HEK293 (cell line): ENCODE results near the gene RBBP8.

Experiments used
- CTCF ChIA-PET: fragments of 350-600 bp; formaldehyde crosslinking; extraction: SDS; loops from one replicate; lab custom pipeline; 2021; ENCODE audit warnings: antibody characterized with exemption; lab: Yijun Ruan, JAX
- POLR2A ChIA-PET: fragments of 300-600 bp; formaldehyde crosslinking; extraction: SDS; loops from one replicate; lab custom pipeline; 2020; ENCODE audit warnings: antibody characterized with exemption, inconsistent platforms; lab: Yijun Ruan, JAX
- H3K27ac ChIP-seq: fragments of 200-500 bp; sonication (Bioruptor generic); 2 replicates; pipeline ENCODE4 v1.5.1; 2014; ENCODE audit warnings: low read depth, low read length, control low read depth, inconsistent platforms; ENCODE audit errors: extremely low read depth
- H3K36me3 ChIP-seq, 2 experiments: fragments of 200-500 bp in 1 of 2; sonication (Bioruptor generic) in 1 of 2; 1 replicate in 1 of 2; 2 replicates in 1 of 2; pipeline ENCODE4 v1.5.1; 2014 to 2017; ENCODE audit warnings: inconsistent platforms in 2 of 2, low read length in 2 of 2; ENCODE audit not compliant: control insufficient read depth in 2 of 2, insufficient read depth in 1 of 2
- H3K4me1 ChIP-seq: fragments of 200-500 bp; sonication (Bioruptor generic); 2 replicates; pipeline ENCODE4 v1.5.1; 2014; ENCODE audit warnings: mild to moderate bottlenecking, low read length, inconsistent platforms; ENCODE audit not compliant: control insufficient read depth, insufficient read depth
- H3K4me3 ChIP-seq: 2 replicates; pipeline ENCODE4 v1.5.1; 2011; ENCODE audit warnings: low read depth, mild to moderate bottlenecking, control low read depth, low read length, moderate library complexity
- H3K9me3 ChIP-seq: fragments of 200-500 bp; sonication (Bioruptor generic); 2 replicates; pipeline ENCODE4 v1.5.1; 2014; ENCODE audit warnings: low read depth, low read length, inconsistent platforms; ENCODE audit not compliant: control insufficient read depth, insufficient read depth
- MEIS1 ChIP-seq: sonication (generic); formaldehyde crosslinking; IDR thresholded peaks from 2 replicates; pipeline ENCODE4 v1.8.1; 2022; ENCODE audit warnings: missing genetic modification reagents, mild to moderate bottlenecking, borderline replicate concordance
- SCRT1 ChIP-seq: fragments of 450-650 bp; formaldehyde crosslinking; IDR thresholded peaks from 2 replicates; pipeline ENCODE4 v1.5.1; 2016; ENCODE audit warnings: missing biosample characterization, missing genetic modification characterization, borderline replicate concordance
- SCRT2 ChIP-seq: fragments of 450-650 bp; formaldehyde crosslinking; IDR thresholded peaks from 2 replicates; pipeline ENCODE4 v1.5.1; 2016; ENCODE audit warnings: missing biosample characterization, missing genetic modification characterization
- SP3 ChIP-seq: fragments of 450-650 bp; formaldehyde crosslinking; IDR thresholded peaks from 2 replicates; pipeline ENCODE4 v1.5.1; 2016; ENCODE audit warnings: missing biosample characterization, missing genetic modification characterization
- ZFP69B ChIP-seq: fragments of 450-650 bp; formaldehyde crosslinking; IDR thresholded peaks from 2 replicates; pipeline ENCODE4 v1.5.1; 2016; ENCODE audit warnings: missing biosample characterization, missing genetic modification characterization
- ZNF350 ChIP-seq: fragments of 450-650 bp; formaldehyde crosslinking; IDR thresholded peaks from 2 replicates; pipeline ENCODE4 v1.5.0; 2017; ENCODE audit warnings: missing biosample characterization, mild to moderate bottlenecking, missing genetic modification characterization
- ZNF585B ChIP-seq: fragments of 450-650 bp; formaldehyde crosslinking; IDR thresholded peaks from 2 replicates; pipeline ENCODE4 v1.5.1; 2016; ENCODE audit warnings: missing biosample characterization, missing genetic modification characterization
- ZNF621 ChIP-seq: fragments of 450-650 bp; formaldehyde crosslinking; IDR thresholded peaks from 2 replicates; pipeline ENCODE4 v1.5.1; 2017; ENCODE audit warnings: missing biosample characterization, missing genetic modification characterization
- ZNF677 ChIP-seq: fragments of 450-650 bp; IDR thresholded peaks from 2 replicates; pipeline ENCODE4 v1.5.0; 2018; ENCODE audit warnings: missing biosample characterization, mild to moderate bottlenecking, missing genetic modification characterization, moderate library complexity
- TF ChIP-seq, protein P1 (sequence below): fragments of 450-650 bp; formaldehyde crosslinking; IDR thresholded peaks from 2 replicates; pipeline ENCODE4 v1.5.1; 2017; ENCODE audit warnings: missing biosample characterization, missing genetic modification characterization
- TF ChIP-seq, protein P2 (sequence below): fragments of 450-650 bp; formaldehyde crosslinking; IDR thresholded peaks from 2 replicates; pipeline ENCODE4 v1.5.1; 2016; ENCODE audit warnings: missing biosample characterization, missing genetic modification characterization

The RBBP8 gene

DNA sequence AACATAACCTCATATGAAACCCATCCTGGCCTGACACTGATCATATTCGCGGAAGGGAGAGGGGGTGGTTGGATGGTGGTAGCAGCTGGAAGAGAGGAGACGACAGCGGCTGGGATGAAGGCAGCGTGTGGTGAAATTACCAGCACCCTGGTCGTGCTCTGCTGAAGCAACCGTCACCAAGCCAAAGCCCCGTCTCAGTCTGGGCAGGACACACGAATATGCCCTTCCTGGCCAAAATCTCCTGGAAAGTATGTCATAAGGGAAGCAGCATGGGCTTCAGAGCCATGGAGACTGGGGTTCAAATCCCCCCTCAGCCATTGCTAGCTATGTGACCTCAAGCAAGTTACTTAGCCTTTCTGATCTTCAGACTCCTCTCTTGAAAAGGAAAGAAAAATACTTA, 139.0 kb downstream of the RBBP8 start (continued):
- TF ChIP-seq, protein P1, sequence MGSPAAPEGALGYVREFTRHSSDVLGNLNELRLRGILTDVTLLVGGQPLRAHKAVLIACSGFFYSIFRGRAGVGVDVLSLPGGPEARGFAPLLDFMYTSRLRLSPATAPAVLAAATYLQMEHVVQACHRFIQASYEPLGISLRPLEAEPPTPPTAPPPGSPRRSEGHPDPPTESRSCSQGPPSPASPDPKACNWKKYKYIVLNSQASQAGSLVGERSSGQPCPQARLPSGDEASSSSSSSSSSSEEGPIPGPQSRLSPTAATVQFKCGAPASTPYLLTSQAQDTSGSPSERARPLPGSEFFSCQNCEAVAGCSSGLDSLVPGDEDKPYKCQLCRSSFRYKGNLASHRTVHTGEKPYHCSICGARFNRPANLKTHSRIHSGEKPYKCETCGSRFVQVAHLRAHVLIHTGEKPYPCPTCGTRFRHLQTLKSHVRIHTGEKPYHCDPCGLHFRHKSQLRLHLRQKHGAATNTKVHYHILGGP (tag by site-specific recombination): no peak
- no peak for TF ChIP-seq ZFP69B (tag by site-specific recombination)
- TF ChIP-seq MEIS1 (CRISPR knock-in tag): no peak
- TF ChIP-seq ZNF585B: no peak
- no peak for TF ChIP-seq ZNF677
- no peak for TF ChIP-seq ZNF350
- no peak for TF ChIP-seq ZNF621
- TF ChIP-seq, all 188 proteins: peak for 0

DNA sequence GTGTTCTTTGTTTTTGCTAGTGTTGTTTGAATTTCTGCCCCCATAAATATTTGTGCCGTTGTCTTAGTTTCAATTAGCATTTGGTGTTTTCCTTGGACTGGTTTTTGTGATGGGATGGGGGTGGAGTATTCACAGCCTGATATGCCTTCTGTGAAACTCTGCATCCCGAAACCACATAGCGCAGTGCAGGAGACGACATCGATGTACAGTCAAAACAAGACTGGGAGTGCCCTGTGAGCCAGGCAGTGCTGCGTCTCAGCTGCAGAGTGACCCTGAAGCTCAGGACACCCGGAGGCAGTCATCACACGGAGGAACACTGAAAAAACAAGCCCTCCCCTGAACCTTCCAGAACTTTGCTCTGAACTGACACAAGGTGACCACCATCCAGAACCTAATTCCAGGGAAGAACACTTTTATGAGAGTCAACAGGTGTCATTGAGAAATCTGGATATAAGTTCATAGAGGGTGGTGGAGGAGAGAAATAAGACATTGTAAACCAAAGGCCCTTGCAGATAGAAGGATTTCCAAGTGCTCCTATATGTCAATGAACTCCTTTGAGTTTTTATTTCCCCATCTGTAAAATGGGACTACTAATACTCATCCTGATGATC, 141.0 kb downstream of the RBBP8 start:
- no peaks in the 10 kb centered on the region for H3K4me1 ChIP-seq
- CTCF ChIA-PET: no interaction called here
- no peak overlapping the region for H3K4me3 ChIP-seq
- peak; percentile 81 for TF ChIP-seq SCRT2
- TF ChIP-seq SCRT1 (tag by site-specific recombination): peak; percentile 86
- TF ChIP-seq, protein P2, sequence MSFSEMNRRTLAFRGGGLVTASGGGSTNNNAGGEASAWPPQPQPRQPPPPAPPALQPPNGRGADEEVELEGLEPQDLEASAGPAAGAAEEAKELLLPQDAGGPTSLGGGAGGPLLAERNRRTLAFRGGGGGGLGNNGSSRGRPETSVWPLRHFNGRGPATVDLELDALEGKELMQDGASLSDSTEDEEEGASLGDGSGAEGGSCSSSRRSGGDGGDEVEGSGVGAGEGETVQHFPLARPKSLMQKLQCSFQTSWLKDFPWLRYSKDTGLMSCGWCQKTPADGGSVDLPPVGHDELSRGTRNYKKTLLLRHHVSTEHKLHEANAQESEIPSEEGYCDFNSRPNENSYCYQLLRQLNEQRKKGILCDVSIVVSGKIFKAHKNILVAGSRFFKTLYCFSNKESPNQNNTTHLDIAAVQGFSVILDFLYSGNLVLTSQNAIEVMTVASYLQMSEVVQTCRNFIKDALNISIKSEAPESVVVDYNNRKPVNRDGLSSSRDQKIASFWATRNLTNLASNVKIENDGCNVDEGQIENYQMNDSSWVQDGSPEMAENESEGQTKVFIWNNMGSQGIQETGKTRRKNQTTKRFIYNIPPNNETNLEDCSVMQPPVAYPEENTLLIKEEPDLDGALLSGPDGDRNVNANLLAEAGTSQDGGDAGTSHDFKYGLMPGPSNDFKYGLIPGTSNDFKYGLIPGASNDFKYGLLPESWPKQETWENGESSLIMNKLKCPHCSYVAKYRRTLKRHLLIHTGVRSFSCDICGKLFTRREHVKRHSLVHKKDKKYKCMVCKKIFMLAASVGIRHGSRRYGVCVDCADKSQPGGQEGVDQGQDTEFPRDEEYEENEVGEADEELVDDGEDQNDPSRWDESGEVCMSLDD (tag by site-specific recombination): no peak
- TF ChIP-seq SP3 (tag by site-specific recombination): no peak
- TF ChIP-seq, all 188 proteins: peak for 2
- Histone ChIP-seq H3K9me3 (no peaks in the 10 kb centered on the region), H3K27ac (no peak overlapping the region), H3K36me3 (no peaks in the 10 kb centered on the region)
- POLR2A ChIA-PET: no interaction called here
